Measurements from ENCODE around the gene TOR3A.
"Not testable (repeated sequence)": the region's sequence is repeated elsewhere in the genome, so short reads cannot be mapped to it uniquely, and the experiment has no call there.

The TOR3A gene

GRCh38 chr1:179081687-179082332, at the start of gene TOR3A:
TSS of gene TOR3A (plus strand) at chr1:179082070. CDS start at chr1:179082129, 59 bp downstream.
- DNase-seq = peak; percentile 80

GRCh38 chr1:179034720-179035119, 47.1 kb upstream of the TOR3A start:
- no peak for DNase-seq

GRCh38 chr1:179036844-179037465, 44.9 kb upstream of the TOR3A start:
- DNase-seq = no peak

- no peak for DNase-seq
Observed at GRCh38 chr1:179038528-179039281, 43.2 kb upstream of the TOR3A start.

GRCh38 chr1:179039502-179040174, 42.2 kb upstream of the TOR3A start:
- DNase-seq = not testable (repeated sequence)

GRCh38 chr1:179040175-179040551, 41.7 kb upstream of the TOR3A start:
- not testable (repeated sequence) for DNase-seq

GRCh38 chr1:179042087-179042486, 39.8 kb upstream of the TOR3A start:
- no peak for DNase-seq

- no peak for DNase-seq
Observed at GRCh38 chr1:179042700-179043099, 39.2 kb upstream of the TOR3A start.

GRCh38 chr1:179043266-179043665, 38.6 kb upstream of the TOR3A start:
- DNase-seq = no peak

GRCh38 chr1:179043907-179044306, 38.0 kb upstream of the TOR3A start:
- no peak for DNase-seq

GRCh38 chr1:179046808-179047635, 34.8 kb upstream of the TOR3A start:
- DNase-seq = peak; percentile 24

GRCh38 chr1:179047636-179047997, 34.3 kb upstream of the TOR3A start:
- DNase-seq = no peak

- DNase-seq = no peak
Observed at GRCh38 chr1:179048339-179049124, 33.3 kb upstream of the TOR3A start.

- no peak for DNase-seq
Observed at GRCh38 chr1:179052776-179053175, 29.1 kb upstream of the TOR3A start.

GRCh38 chr1:179053486-179053885, 28.4 kb upstream of the TOR3A start:
- no peak for DNase-seq

GRCh38 chr1:179055937-179056336, 25.9 kb upstream of the TOR3A start:
- DNase-seq = no peak

GRCh38 chr1:179058487-179059483, 23.1 kb upstream of the TOR3A start:
- DNase-seq = no peak

- DNase-seq = no peak
Observed at GRCh38 chr1:179061360-179062282, 20.2 kb upstream of the TOR3A start.

GRCh38 chr1:179066471-179066870, 15.4 kb upstream of the TOR3A start:
- no peak for DNase-seq
